ENCODE results near the gene ALKBH5. TPM values are rescaled to one million over a fixed set of nuclear protein-coding genes. Genes with fewer than 3 reads are reported as not detected.

The ALKBH5 gene
- total RNA-seq, 5 donors from 2014 or later (not counting 1 experiment from before 2014, with no cell fraction given) = 99.0 to 122 (median 103) TPM

DNA sequence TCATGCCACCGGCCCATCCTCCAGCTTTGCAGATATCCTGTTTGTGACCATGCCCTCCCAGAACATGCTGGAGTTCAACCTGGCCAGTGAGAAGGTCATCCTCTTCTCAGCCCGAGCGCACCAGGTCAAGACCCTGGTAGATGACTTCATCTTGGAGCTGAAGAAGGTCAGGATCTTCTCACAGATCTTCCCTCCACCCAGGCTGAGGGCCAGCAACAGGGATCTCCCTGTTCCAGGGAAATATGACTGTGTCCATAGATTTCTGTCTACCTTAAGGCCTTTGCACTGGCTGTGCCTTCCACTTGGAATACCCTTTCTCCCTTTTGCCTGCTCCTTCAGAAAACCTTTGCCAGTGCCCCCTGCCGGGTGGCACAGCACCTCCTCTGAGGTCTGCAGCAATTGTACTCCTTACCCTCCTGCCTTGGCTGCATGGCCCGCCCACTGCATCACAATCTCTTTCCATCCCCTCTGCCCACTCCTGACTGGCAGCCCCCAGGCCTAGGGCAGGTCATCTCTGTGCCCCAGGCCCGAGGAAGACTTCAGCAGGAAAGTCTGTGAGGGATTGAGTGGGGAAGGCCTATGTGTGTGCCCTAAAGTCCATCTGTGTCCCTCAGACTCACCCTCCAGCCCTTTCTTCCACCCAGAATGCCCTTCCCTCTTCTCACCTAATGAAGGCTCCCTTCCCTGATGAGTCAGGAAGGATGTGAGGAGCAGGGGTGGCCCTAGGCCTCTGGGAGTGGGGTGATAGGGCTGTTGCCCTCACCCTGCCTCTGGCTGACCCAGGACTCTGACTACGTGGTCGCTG is 27.3 kb upstream of the ALKBH5 start:
- Mint-ChIP-seq H3K27me3 (no peaks in the 10 kb centered on the region), H3K9me3 (no peaks in the 10 kb centered on the region), H3K36me3 (no peaks in the 10 kb centered on the region), H3K4me1 (peaks cover 15 to 29% (median 27%) of the 10 kb centered on the region in 3 donors), H3K4me3 (no peak overlapping the region), H3K27ac (peak overlapping the region; percentile 64 to 68)
- ChIA-PET CTCF (interaction anchor here in 1 of 2 donors (0.5 kb wide), 1 partner anchor 24 kb away, joined by 4 read pairs; no protein-coding TSS in a partner anchor), POLR2A (no interaction called here)
- WGBS (ENCODE audit: insufficient coverage) = 71% methylated on average over 3 of the region's 8 CpGs
- H3K4me1 ChIP-seq (ENCODE audit: control insufficient read depth in 1 of 2, extremely low read depth in 1 of 2, insufficient read depth in 2 of 2, low read length in 2 of 2) = peaks cover 0 to 29% of the 10 kb centered on the region in 2 experiments
- H3K36me3 ChIP-seq (ENCODE audit: control insufficient read depth in 2 of 2, extremely low read depth in 1 of 2, insufficient read depth in 1 of 2, low read length in 1 of 2) = no peaks in the 10 kb centered on the region
- H3K27me3 ChIP-seq (replicated peaks in 1 of 2; ENCODE audit: control insufficient read depth in 2 of 2, extremely low read depth in 1 of 2, insufficient read depth in 2 of 2, low read length in 1 of 2) = peaks cover 0 to 4% of the 10 kb centered on the region in 2 experiments
- no peaks in the 10 kb centered on the region for H3K9me3 ChIP-seq
- DNase-seq = no peak
- no peak for ATAC-seq (replicated peaks in 1 of 4)
- no peak overlapping the region for H3K4me3 ChIP-seq (ENCODE audit: control insufficient read depth in 1 of 2, extremely low read depth in 1 of 2, low read length in 1 of 2)
- H3K27ac ChIP-seq (ENCODE audit: low read length) = peak overlapping the region; percentile 8

DNA sequence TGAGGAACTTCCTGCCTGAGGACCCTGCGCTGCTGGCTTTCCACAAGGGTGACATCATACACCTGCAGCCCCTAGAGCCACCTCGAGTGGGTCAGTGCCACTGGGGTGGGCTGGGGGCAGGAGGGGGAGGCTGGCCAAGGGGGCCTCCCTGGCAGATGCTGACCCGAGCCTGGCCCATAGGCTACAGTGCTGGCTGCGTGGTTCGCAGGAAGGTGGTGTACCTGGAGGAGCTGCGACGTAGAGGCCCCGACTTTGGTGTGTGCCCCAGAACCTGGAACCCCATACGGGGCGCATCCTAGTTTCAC is 26.7 kb upstream of the ALKBH5 start:
- H3K27me3 Mint-ChIP-seq = no peaks in the 10 kb centered on the region
- CTCF ChIA-PET = no interaction called here
- Histone ChIP-seq H3K27me3 (replicated peaks in 1 of 2; ENCODE audit: control insufficient read depth in 2 of 2, extremely low read depth in 1 of 2, insufficient read depth in 2 of 2, low read length in 1 of 2) (peaks cover 0 to 4% of the 10 kb centered on the region in 2 experiments), H3K4me1 (ENCODE audit: control insufficient read depth in 1 of 2, extremely low read depth in 1 of 2, insufficient read depth in 2 of 2, low read length in 2 of 2) (peaks cover 0 to 29% of the 10 kb centered on the region in 2 experiments), H3K27ac (ENCODE audit: low read length) (no peak overlapping the region), H3K4me3 (ENCODE audit: control insufficient read depth in 1 of 2, extremely low read depth in 1 of 2, low read length in 1 of 2) (no peak overlapping the region), H3K9me3 (no peaks in the 10 kb centered on the region), H3K36me3 (ENCODE audit: control insufficient read depth in 2 of 2, extremely low read depth in 1 of 2, insufficient read depth in 1 of 2, low read length in 1 of 2) (no peaks in the 10 kb centered on the region)
- no peak overlapping the region for H3K4me3 Mint-ChIP-seq
- POLR2A ChIA-PET = no interaction called here
- DNase-seq (no peak), ATAC-seq (replicated peaks in 1 of 4) (no peak)
- no peak overlapping the region for H3K27ac Mint-ChIP-seq
- H3K36me3 Mint-ChIP-seq = no peaks in the 10 kb centered on the region
- WGBS (ENCODE audit: insufficient coverage) = 97% methylated on average over 8 of the region's 10 CpGs
- H3K4me1 Mint-ChIP-seq = peaks cover 15 to 29% (median 27%) of the 10 kb centered on the region in 3 donors
- H3K9me3 Mint-ChIP-seq = no peaks in the 10 kb centered on the region

DNA sequence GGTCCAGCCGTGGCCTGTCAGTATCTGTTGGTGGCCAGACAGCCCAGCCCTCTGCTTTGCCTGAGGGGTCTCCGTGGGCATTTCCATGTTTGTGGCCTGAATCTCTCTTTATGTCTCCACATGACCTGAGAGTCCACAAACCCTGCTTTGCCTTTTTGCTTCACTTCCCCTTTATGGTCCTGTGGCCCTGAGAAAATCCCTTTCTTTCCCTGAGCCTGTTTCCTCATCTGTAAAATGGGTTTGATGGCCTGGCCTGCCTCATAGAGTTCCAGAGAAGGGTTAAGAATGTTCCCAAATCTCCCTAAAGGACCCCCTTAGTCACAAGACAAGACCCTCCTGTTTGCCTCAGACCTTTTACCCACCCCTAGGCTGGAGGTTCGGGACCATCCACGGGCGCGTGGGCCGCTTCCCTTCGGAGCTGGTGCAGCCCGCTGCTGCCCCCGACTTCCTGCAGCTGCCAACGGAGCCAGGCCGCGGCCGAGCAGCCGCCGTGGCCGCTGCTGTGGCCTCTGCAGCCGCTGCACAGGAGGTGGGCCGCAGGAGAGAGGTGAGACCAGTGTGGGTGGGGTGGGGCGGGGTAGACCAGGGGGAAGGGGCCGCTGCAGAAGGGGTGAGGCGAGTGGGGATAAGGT is 26.2 kb upstream of the ALKBH5 start:
- Mint-ChIP-seq H3K4me1 (peaks cover 15 to 28% (median 27%) of the 10 kb centered on the region in 3 donors), H3K27ac (peak overlapping the region in 1 of 2 donors; percentile 34), H3K9me3 (no peaks in the 10 kb centered on the region), H3K27me3 (no peaks in the 10 kb centered on the region), H3K4me3 (peak overlapping the region in 2 of 3 donors; percentile 70 to 82), H3K36me3 (no peaks in the 10 kb centered on the region)
- Histone ChIP-seq H3K27me3 (replicated peaks in 1 of 2; ENCODE audit: control insufficient read depth in 2 of 2, extremely low read depth in 1 of 2, insufficient read depth in 2 of 2, low read length in 1 of 2) (peaks cover 0 to 4% of the 10 kb centered on the region in 2 experiments), H3K4me1 (ENCODE audit: control insufficient read depth in 1 of 2, extremely low read depth in 1 of 2, insufficient read depth in 2 of 2, low read length in 2 of 2) (peaks cover 0 to 29% of the 10 kb centered on the region in 2 experiments), H3K36me3 (ENCODE audit: control insufficient read depth in 2 of 2, extremely low read depth in 1 of 2, insufficient read depth in 1 of 2, low read length in 1 of 2) (no peaks in the 10 kb centered on the region), H3K27ac (ENCODE audit: low read length) (no peak overlapping the region), H3K9me3 (no peaks in the 10 kb centered on the region), H3K4me3 (ENCODE audit: control insufficient read depth in 1 of 2, extremely low read depth in 1 of 2, low read length in 1 of 2) (no peak overlapping the region)
- WGBS (ENCODE audit: insufficient coverage) = 94% methylated on average over 15 of the region's 22 CpGs
- ATAC-seq (replicated peaks in 1 of 4) = no peak
- DNase-seq = no peak
- POLR2A ChIA-PET = interaction anchor here in 1 of 2 donors (1.0 kb wide), 1 partner anchor 26 kb away, joined by 7 read pairs; the partner anchor contains the start of gene ALKBH5
- CTCF ChIA-PET = no interaction called here

DNA sequence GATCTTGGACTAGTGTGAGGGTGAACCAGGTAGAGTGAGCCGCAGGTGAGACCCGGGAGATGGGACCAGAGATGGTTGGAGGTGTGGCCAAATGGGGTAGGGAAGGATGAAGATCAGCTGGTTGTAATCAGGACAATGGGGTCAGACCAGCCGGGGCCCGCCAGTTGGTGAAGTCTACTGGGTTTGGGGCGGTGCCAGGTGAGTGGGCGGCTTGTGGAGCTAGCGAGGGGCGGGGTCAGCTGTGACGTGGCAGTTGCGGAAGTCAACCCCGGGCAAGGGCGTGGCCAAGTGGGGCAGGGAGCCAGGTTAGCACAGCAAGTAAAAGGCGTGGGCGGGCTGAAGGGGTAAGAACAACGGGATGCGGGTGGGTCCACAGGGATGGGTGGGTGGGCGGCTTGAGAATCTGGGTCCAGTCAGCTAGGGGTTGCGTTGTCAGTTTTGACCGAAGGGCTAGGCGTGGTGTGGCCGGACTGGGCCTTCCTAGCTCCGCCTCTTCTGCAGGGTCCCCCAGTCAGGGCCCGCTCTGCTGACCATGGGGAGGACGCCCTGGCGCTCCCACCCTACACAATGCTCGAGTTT is 25.5 kb upstream of the ALKBH5 start:
- 12% methylated on average over 21 of the region's 26 CpGs for WGBS (ENCODE audit: insufficient coverage)
- H3K27ac ChIP-seq (ENCODE audit: low read length) = peak overlapping the region; percentile 59
- H3K36me3 Mint-ChIP-seq = no peaks in the 10 kb centered on the region
- ChIA-PET POLR2A (interaction anchor here in 1 of 2 donors (0.6 to 1.0 kb wide), 2 partner anchors 11 to 25 kb away, joined by 3 to 7 read pairs; partner anchors contain the start of gene ALKBH5), CTCF (interaction anchor here in 1 of 2 donors (0.5 kb wide), 1 partner anchor 59 kb away, joined by 7 read pairs; no protein-coding TSS in a partner anchor)
- no peaks in the 10 kb centered on the region for H3K9me3 Mint-ChIP-seq
- no peaks in the 10 kb centered on the region for H3K36me3 ChIP-seq (ENCODE audit: control insufficient read depth in 2 of 2, extremely low read depth in 1 of 2, insufficient read depth in 1 of 2, low read length in 1 of 2)
- peaks cover 12 to 22% (median 20%) of the 10 kb centered on the region in 3 donors for H3K4me1 Mint-ChIP-seq
- peaks cover 0 to 2% of the 10 kb centered on the region in 2 experiments for H3K27me3 ChIP-seq (replicated peaks in 1 of 2; ENCODE audit: control insufficient read depth in 2 of 2, extremely low read depth in 1 of 2, insufficient read depth in 2 of 2, low read length in 1 of 2)
- no peaks in the 10 kb centered on the region for H3K9me3 ChIP-seq
- H3K4me3 ChIP-seq (ENCODE audit: control insufficient read depth in 1 of 2, extremely low read depth in 1 of 2, low read length in 1 of 2) = peak overlapping the region; percentile 17 to 51
- DNase-seq = peak; percentile 84 to 96 (median 94)
- ATAC-seq (replicated peaks in 1 of 4) = peak; percentile 82 to 91 (median 86)
- H3K4me1 ChIP-seq (ENCODE audit: control insufficient read depth in 1 of 2, extremely low read depth in 1 of 2, insufficient read depth in 2 of 2, low read length in 2 of 2) = peaks cover 0 to 25% of the 10 kb centered on the region in 2 experiments
- no peaks in the 10 kb centered on the region for H3K27me3 Mint-ChIP-seq
- peak overlapping the region; percentile 69 to 82 (median 70) for H3K4me3 Mint-ChIP-seq
- H3K27ac Mint-ChIP-seq = peak overlapping the region; percentile 70 to 83

DNA sequence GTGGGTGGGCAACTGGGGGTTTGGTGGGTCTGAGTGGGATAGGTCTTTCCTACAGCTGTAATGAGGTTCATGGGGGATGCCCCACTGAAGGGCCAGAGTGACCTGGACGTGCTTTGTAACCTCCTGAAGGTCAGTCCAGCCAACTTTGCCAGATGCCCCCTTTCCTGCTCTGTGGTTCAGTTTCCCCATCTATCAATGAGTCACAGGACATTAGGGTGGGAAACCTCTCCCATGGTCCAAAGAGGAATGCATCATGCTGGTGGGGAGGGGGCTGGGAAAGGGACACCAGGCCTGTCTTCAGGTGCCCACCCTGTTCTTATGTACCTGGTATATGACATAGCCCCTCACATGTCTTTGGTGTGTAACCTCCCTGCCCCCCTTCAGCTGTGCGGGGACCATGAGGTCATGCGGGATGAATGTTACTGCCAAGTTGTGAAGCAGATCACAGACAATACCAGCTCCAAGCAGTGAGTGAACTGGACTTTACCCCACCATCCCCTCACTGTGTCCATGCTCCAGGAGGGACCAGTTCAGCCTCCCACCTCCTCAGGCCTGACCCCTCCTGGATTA is 24.0 kb upstream of the ALKBH5 start:
- ChIA-PET POLR2A (no interaction called here), CTCF (interaction anchor here in 1 of 2 donors (0.6 kb wide), 1 partner anchor 11 kb away, joined by 6 read pairs; no protein-coding TSS in a partner anchor)
- peak overlapping the region in 2 of 3 donors; percentile 26 to 82 for H3K4me3 Mint-ChIP-seq

More for the DNA sequence above, 24.0 kb upstream of the ALKBH5 start:
- no peak overlapping the region for H3K4me3 ChIP-seq (ENCODE audit: control insufficient read depth in 1 of 2, extremely low read depth in 1 of 2, low read length in 1 of 2)
- H3K36me3 Mint-ChIP-seq = no peaks in the 10 kb centered on the region
- no peaks in the 10 kb centered on the region for H3K9me3 Mint-ChIP-seq
- WGBS (ENCODE audit: insufficient coverage) = 73% methylated on average over 2 of the region's 3 CpGs
- H3K27ac ChIP-seq (ENCODE audit: low read length) = no peak overlapping the region
- peaks cover 6 to 12% (median 10%) of the 10 kb centered on the region in 3 donors for H3K4me1 Mint-ChIP-seq
- ATAC-seq (replicated peaks in 1 of 4) = no peak
- peak overlapping the region in 1 of 2 donors; percentile 83 for H3K27ac Mint-ChIP-seq
- DNase-seq = no peak
- peaks cover 0 to 15% of the 10 kb centered on the region in 2 experiments for H3K4me1 ChIP-seq (ENCODE audit: control insufficient read depth in 1 of 2, extremely low read depth in 1 of 2, insufficient read depth in 2 of 2, low read length in 2 of 2)
- H3K9me3 ChIP-seq = no peaks in the 10 kb centered on the region
- H3K27me3 Mint-ChIP-seq = no peaks in the 10 kb centered on the region
- no peaks in the 10 kb centered on the region for H3K36me3 ChIP-seq (ENCODE audit: control insufficient read depth in 2 of 2, extremely low read depth in 1 of 2, insufficient read depth in 1 of 2, low read length in 1 of 2)
- peaks cover 0 to 2% of the 10 kb centered on the region in 2 experiments for H3K27me3 ChIP-seq (replicated peaks in 1 of 2; ENCODE audit: control insufficient read depth in 2 of 2, extremely low read depth in 1 of 2, insufficient read depth in 2 of 2, low read length in 1 of 2)

Measured in T-cell (primary cell).